NOMO-1 treated with dmso at 0.1 percent for 144 hours (cell line): ENCODE results near the gene SMIM9.
"Not testable (repeated sequence)": the region's sequence is repeated elsewhere in the genome, so short reads cannot be mapped to it uniquely, and the experiment has no call there.

ENCODE experiments used
- DNase-seq: peaks from one replicate; lab custom pipeline; 2025; ENCODE audit not compliant: unreplicated experiment; lab: John Stamatoyannopoulos, UW

SMIM9 gene

DNA sequence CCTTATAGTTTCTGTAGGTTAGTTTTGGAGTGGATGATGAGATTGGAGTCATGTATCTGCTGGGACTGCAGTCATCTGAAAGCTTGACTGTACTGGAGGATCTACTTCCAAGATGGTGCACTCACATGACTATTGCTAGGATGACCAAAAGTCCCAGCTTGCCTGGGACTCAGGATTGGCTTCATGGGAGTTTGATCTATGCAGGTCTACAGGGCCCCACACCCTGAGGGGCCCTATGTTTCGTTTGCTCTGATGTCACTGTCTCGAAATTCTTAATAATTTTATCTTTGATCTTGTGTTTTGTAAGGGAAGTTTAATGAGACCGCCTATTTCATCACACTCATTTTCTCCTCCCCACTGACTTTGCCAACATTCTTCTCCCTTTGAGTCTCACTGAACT, at the start of gene SMIM9:
Gene SMIM9, minus strand, starts transcription at position 101 of the 400 bp plus-strand sequence. CDS start 3,806 bp downstream, outside the sequence.
- DNase-seq = no peak

DNA sequence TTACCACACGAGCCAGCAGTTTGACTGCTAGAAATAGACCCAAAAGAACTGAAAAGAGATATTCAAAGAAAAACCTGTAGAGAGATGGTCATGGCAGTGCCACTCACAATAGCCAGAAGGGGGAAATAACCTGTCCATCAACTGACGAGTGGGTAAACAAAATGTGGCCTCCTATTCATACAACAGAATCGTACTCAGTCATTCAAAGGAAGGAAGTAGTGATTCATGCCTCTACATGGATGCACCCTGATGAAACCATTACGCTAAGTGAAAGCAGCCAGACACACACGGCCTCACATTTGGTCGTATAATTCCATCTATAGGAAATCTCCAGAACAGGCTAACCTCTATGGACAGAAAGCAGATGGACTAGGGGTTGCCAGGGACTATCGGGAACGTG, 49.6 kb upstream of the SMIM9 start:
- not testable (repeated sequence) for DNase-seq

- DNase-seq = no peak
These were observed 38.9 kb upstream of the SMIM9 start for GRCh38 chrX:154873329-154873728.

DNA sequence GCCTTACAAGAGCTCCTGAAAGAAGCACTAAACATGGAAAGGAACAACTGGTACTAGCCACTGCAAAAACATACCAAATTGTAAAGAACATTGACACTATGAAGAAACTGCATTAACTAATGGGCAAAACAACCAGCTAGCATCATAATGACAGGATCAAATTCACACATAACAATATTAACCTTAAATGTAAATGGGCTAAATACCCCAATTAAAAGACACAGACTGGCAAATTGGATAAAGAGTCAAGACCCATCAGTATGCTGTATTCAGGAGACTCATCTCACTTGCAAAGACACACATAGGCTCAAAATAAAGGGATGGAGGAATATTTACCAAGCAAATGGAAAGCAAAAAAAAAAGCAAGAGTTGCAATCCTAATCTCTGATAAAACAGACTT, 34.1 kb upstream of the SMIM9 start:
- DNase-seq = not testable (repeated sequence)

DNA sequence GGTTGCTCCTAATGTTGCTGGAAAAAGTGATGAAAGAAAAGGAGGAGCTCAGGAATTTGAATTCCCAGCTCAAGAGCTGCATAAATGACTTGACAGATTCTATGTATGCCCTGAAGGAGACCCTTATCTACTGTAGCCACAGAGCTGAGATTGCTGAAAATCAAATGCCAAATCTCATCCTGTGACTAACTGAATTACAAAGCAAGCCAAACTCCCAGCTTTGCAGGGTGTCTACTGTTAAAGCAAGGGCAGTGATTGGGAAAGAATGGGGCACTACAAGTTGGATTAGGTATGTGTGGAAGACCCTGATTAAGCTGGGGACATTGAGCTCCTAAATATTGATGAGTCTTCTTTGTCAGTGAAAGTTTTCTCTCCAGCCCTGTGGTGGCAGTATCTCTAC, 20.8 kb upstream of the SMIM9 start:
- DNase-seq = no peak

DNA sequence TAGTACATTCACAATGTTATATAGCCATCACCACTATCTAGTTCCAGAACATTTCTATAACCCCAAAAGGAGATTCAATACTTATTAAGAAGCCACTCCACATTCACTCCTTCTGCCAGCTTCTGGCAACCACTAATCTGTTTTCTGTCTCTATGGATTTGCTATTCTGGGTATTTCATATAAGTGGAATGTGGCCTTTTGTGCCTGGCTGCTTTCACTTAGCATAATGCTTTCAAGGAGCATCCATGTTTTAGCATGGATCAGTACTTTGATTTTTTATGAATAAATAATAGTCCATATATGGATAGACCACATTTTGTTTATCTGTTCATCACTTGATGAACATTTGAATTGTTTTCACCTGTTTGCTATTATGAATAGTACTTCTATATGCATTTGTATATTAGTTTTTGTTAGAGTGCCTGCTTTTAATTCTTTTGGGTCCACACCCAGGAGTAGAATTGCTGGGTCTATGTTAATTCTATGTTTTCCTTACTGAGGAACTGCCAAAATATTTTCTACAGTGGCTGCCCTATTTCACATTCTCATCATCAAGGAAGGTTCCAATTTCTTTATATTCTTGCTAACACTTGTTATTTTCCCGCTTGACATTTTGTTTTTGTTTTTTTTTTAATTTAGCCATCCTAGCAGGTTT, 16.6 kb upstream of the SMIM9 start:
- DNase-seq = no peak

GRCh38 chrX:154840856-154841255, 6.4 kb upstream of the SMIM9 start:
- DNase-seq = no peak

GRCh38 chrX:154836163-154836562, 1.7 kb upstream of the SMIM9 start:
- no peak for DNase-seq

GRCh38 chrX:154833746-154834274, 652 bp downstream of the SMIM9 start:
- DNase-seq = no peak

DNA sequence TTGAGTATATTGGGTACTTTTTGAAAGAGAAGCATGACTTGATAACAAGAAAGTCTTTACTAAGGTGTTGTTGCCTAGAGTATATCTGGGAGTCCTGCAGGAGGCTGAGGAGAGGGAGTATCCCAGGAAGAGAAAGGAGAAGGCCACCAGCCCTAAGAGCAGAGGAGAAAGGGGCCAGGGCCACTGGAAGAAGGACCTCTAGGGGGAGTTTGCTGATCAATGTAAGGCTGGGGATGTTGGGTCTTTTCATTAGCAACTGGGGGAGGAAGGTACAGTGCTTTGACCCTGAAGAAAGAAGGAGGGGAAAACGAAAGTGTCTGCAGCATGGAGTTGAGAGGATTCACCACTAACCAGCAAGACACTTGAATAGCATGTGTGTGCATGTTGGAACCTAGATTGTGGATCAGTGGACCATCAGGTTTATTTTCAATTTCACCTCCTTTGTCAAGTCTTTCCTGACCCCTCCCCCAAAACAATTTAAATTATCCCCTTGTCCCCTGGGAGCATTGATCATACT, 4.5 kb downstream of the SMIM9 start:
- no peak for DNase-seq

DNA sequence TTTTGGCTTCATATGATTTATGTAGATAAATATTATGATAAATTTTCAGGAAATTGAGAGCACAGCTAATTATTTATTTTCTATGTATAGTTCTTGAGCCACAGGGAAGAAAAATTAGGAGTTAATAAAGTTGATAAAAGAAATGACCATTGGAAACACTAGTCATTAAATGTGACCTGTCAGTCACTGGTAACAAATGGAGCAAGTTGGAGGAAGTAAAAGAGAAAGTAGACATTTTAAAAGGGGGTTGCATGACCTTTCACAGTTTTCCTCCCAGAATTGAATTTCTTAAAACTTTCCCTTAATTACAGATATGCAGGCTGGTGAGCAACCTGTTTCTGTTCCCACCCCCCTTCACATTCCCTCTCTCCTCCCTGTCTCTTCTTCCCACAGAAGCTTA, 5.3 kb downstream of the SMIM9 start:
- DNase-seq = no peak

DNA sequence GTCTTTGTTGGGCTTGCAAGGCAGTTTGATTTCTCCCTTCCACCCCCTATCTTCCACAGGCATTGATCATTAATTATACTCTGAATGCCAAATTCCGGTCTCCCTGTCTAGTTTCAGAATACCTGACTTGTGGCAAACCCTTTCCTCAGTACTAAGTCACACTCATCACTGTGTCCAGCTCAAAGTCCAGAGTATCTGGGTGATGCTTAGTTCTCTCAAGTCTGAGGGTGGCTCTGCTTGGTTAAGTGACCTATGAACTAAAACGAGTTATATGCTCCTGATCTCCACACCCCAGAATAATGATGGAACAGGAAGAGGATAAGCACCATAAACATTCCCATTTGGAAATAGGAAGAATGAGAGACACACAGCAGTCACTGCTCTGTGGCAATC, 6.5 kb downstream of the SMIM9 start:
- no peak for DNase-seq

- DNase-seq = no peak
These were observed 7.1 kb downstream of the SMIM9 start for GRCh38 chrX:154827194-154828015.

DNA sequence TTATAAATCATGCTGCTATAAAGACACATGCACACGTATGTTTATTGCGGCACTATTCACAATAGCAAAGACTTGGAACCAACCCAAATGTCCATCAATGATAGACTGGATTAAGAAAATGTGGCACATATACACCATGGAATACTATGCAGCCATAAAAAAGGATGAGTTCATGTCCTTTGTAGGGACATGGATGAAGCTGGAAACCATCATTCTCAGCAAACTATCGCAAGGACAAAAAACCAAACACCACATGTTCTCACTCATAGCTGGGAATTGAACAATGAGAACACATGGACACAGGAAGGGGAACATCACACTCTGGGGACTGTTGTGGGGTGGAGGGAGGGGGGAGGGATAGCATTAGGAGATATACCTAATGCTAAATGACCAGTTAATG, 8.9 kb downstream of the SMIM9 start:
- not testable (repeated sequence) for DNase-seq

DNA sequence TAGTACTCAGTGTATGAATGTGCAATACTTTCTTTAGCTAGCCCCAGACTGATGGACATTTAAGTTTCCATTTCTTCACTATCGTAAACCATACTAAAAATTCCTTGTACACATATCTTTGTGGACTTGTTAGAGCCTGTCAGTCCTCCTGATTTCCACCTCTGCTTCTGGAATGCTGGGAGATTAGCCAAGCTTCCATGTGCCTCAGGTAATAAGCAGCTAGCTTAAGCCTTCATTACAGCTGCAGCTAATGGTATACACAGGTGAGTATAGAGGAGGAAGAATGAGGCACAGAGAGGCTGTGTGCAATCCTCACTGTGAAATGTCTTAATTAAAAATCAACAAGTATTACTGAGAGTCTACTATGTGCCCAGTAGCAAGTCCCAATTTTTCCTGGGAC, 9.8 kb downstream of the SMIM9 start:
- no peak for DNase-seq

- DNase-seq = no peak
These were observed 12.4 kb downstream of the SMIM9 start for GRCh38 chrX:154822029-154822428.

DNA sequence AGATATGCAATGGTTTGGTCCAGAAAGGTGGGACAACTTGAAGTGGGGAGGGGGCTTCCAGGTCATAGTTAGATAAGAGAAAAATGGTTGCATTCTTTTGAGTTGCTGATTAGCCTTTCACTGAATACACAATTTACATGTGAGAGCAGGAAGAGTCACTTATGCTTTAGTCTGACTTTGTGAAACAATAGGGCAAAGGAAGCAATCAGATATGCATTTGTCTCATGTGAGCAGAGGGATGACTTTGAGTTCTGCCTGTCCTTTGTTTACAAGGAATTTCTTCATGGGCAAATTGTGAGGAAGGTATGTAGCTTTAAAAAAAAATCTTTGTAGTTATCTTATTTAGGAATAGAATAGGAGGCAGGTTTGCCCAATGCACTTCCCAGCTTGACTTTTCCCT, 12.9 kb downstream of the SMIM9 start:
- DNase-seq = no peak

DNA sequence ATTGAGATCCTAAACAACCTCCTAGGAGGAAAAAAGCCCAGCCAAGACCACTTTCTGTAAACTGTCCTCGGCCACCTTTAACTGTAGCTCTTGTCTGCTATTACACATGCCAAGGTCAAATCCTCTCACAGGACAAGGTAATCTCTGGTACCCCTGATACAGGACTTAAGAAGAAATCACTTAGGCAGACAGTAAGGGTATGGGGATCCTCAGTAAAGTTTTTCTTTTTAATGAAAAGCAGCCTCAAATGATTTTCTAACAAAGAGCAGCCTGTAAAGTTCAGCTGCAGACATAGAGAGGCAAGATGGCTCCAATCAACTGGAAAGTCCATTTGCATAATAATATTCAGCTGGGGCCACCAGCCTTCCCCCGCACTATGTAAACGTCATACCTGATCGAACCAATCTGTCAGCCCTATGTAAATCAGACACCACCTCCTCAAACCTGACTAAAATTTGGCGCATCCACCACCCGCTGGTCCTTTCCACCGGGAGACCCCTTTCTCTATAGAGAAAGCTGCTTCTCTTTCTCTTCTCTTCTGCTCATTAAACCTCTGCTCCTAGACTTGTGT, 14.6 kb downstream of the SMIM9 start:
- DNase-seq = no peak

DNA sequence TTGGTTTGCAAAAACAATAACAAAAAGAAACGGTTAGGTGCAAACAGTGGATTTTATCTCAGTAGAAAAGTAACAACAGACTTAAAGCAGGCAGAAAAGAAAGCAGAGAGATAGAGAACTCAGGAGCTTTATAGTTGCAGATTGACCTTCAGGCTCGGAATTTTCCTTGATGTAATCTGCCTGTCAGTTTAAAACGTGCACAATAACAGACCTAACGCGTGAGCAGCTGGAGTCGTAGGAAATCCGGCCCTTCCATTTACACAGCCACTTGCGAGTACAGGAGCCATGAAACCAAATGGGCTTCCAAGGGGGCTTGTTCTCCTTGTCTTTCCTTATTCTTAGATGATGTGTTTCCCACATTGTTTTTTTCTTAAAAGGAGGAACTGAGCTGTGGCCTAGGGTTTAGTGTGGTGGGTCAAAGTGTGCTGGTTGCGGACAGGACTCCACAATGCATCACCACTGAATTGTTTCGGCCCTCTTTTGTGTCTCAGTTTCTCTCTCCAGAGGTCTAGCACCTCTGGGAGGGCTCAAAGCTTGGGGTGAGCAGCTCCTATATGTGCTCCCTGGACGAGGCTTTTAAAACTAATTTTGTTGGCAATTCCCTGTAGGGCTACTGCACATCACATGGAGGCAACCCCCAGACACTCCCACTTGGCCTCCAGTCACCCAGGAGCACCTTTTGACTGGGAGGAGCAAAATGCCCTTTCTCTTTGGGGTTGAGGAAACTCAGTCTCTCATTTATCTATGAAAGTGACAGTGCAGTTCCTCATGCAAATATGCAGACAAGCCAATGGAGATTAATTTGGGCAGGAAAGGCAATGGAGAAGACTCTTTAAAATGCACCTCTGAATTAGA, 15.3 kb downstream of the SMIM9 start:
- no peak for DNase-seq

DNA sequence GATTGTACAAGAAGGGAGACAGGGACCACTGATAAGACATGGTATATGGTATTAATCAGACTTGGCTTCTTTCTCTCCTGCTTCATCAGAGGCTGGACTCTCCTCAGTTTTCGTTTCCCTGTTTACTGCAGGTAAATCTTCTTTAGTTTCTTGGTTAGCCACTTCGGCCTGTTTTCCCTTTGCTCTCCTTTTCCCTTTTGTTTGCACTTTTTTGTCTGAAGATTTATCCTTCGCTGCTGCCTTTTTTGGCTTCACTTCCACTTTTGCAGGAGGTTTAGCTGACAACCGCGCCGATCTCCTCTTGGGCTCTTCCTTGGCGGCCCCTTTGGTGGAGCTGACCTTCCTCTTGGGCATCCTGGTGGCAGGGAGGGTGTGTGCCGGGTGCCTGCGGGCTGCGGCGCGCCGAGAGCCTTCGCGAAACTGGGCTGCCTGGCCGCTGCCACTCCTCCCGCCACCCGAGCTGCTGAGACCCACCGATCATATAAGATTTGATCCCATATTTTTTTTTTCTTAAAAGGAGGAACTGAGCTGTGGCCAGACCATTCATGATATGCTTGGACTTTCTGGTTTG, 17.3 kb downstream of the SMIM9 start:
- not testable (repeated sequence) for DNase-seq
